Smooth muscle cell (in vitro differentiated cells): ENCODE data around the gene RLN1. TPM values are rescaled to one million over a fixed set of nuclear protein-coding genes. Genes with fewer than 3 reads are reported as not detected.
"Not testable (repeated sequence)": the region's sequence is repeated elsewhere in the genome, so short reads cannot be mapped to it uniquely, and the experiment has no call there.

Source experiments
- DNase-seq: peaks from one replicate; lab custom pipeline; 2025; ENCODE audit not compliant: unreplicated experiment; lab: John Stamatoyannopoulos, UW
- H2AFZ ChIP-seq: fragments of 200-600 bp; sonication (generic); 2 replicates; pipeline ENCODE4 v1.6.0; 2016; ENCODE audit warnings: antibody characterized with exemption, low read depth, mild to moderate bottlenecking
- H3F3A ChIP-seq: fragments of 200-600 bp; sonication (generic); 2 replicates; pipeline ENCODE4 v1.6.0; 2017; ENCODE audit warnings: antibody characterized with exemption, low read depth
- H3K27ac ChIP-seq: fragments of 200-600 bp; sonication (generic); 2 replicates; pipeline ENCODE4 v1.5.1; 2016; ENCODE audit warnings: low read depth, mild to moderate bottlenecking
- H3K27me3 ChIP-seq: fragments of 200-600 bp; sonication (generic); 2 replicates; pipeline ENCODE4 v1.6.1; 2016; ENCODE audit warnings: low read depth, mild to moderate bottlenecking
- H3K36me3 ChIP-seq: fragments of 200-600 bp; sonication (generic); 2 replicates; pipeline ENCODE4 v1.5.1; 2016; ENCODE audit warnings: low read depth
- H3K4me1 ChIP-seq: fragments of 200-600 bp; sonication (generic); 2 replicates; pipeline ENCODE4 v1.5.1; 2016; ENCODE audit warnings: low read depth
- H3K4me2 ChIP-seq: fragments of 200-600 bp; sonication (generic); 2 replicates; pipeline ENCODE4 v1.6.0; 2016; ENCODE audit warnings: mild to moderate bottlenecking
- H3K4me3 ChIP-seq: fragments of 200-600 bp; sonication (generic); 2 replicates; pipeline ENCODE4 v1.5.1; 2016; ENCODE audit warnings: mild to moderate bottlenecking
- H3K79me2 ChIP-seq: fragments of 200-600 bp; sonication (generic); 2 replicates; pipeline ENCODE4 v1.6.0; 2016; ENCODE audit warnings: low read depth, mild to moderate bottlenecking
- H3K9ac ChIP-seq: fragments of 200-600 bp; sonication (generic); 2 replicates; pipeline ENCODE4 v1.6.0; 2016; ENCODE audit warnings: low read depth
- H3K9me3 ChIP-seq: fragments of 200-600 bp; sonication (generic); replicated peaks from 2 replicates; pipeline ENCODE4 v1.5.1; 2016; ENCODE audit warnings: low read depth
- H4K20me1 ChIP-seq: fragments of 200-600 bp; sonication (generic); 2 replicates; pipeline ENCODE4 v1.6.0; 2016; ENCODE audit warnings: low read depth
- CTCF ChIP-seq: fragments of 200-600 bp; sonication (generic); IDR thresholded peaks from 2 replicates; pipeline ENCODE4 v1.5.1; 2017; ENCODE audit warnings: borderline replicate concordance, mild to moderate bottlenecking, antibody characterized with exemption; ENCODE audit not compliant: insufficient read depth, poor library complexity, severe bottlenecking
- WGBS: methylation state at CpG from one replicate; pipeline ENCODE4 v1.1.7; 2016; ENCODE audit warnings: low lambda C conversion rate; 5-methylcytosine and 5-hydroxymethylcytosine counted together
- polyA plus RNA-seq: library from polyadenylated mRNA; unstranded; fragments of >200 nt; fragmentation: Nextera tagmentation; extraction: Ambion mirVana; gene quantifications from 2 replicates; pipeline ENCODE4 v1.2.1, GENCODE V29; 2016
- total RNA-seq: library from RNA; depleted of rRNA; stranded (reverse); fragments of >200 nt; gene quantifications from 2 replicates; pipeline ENCODE4 v1.2.3, GENCODE V29; 2014

RLN1 gene
- total and polyA plus RNA-seq, 2 experiments from 2014 or later = not detected

DNA sequence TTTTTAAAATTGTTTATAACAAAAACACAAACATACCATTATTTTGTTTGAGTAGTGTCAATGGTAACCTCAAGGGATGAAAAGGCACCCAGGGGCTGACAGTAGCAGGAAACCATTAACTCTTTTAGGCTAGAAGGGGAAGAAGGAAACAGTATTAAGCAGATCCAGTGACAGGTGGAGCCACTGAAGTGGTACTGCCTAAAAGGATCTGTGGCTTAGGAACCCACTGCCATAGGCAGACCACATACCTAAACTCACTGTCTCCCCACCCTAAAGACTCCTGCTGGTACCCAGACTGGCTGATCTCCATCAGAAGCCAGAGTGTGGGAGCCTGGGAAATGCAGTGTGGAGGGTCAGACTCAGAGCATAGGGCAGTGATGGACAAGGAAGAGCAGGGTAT is 13.5 kb downstream of the RLN1 start:
- Histone ChIP-seq H3K9ac (no peak overlapping the region), H3K27me3 (no peaks in the 10 kb centered on the region), H3K79me2 (no peaks in the 10 kb centered on the region), H3K4me2 (no peak overlapping the region), H3K4me3 (no peak overlapping the region), H3K36me3 (no peaks in the 10 kb centered on the region), H3K9me3 (no peaks in the 10 kb centered on the region), H3K4me1 (no peaks in the 10 kb centered on the region), H4K20me1 (no peaks in the 10 kb centered on the region), H3F3A (no peaks in the 10 kb centered on the region), H2AFZ (no peak overlapping the region), H3K27ac (no peak overlapping the region)
- DNase-seq = no peak
- TF ChIP-seq CTCF = no peak

- WGBS = 74% methylated on average over 1 of the region's 1 CpG
- DNase-seq, H2AFZ ChIP-seq, H3K79me2 ChIP-seq, H3K27me3 ChIP-seq, H3K9ac ChIP-seq, H3K4me2 ChIP-seq, H3F3A ChIP-seq, H3K4me3 ChIP-seq, H3K4me1 ChIP-seq, H4K20me1 ChIP-seq, H3K9me3 ChIP-seq, H3K36me3 ChIP-seq, H3K27ac ChIP-seq: not testable (repeated sequence)
Measured at GRCh38 chr9:5321601-5322000, 18.1 kb downstream of the RLN1 start.

- Histone ChIP-seq H3K27me3 (no peaks in the 10 kb centered on the region), H2AFZ (no peak overlapping the region), H3K79me2 (no peaks in the 10 kb centered on the region), H3K4me1 (no peaks in the 10 kb centered on the region), H3K9ac (no peak overlapping the region), H3F3A (no peaks in the 10 kb centered on the region), H3K4me2 (no peak overlapping the region), H3K36me3 (no peaks in the 10 kb centered on the region), H3K27ac (no peak overlapping the region), H3K9me3 (no peaks in the 10 kb centered on the region), H3K4me3 (no peak overlapping the region), H4K20me1 (no peaks in the 10 kb centered on the region)
- DNase-seq = no peak
- TF ChIP-seq CTCF = no peak
- 37% methylated on average over 1 of the region's 1 CpG for WGBS
Measured at GRCh38 chr9:5321058-5321457, 18.6 kb downstream of the RLN1 start.

DNA sequence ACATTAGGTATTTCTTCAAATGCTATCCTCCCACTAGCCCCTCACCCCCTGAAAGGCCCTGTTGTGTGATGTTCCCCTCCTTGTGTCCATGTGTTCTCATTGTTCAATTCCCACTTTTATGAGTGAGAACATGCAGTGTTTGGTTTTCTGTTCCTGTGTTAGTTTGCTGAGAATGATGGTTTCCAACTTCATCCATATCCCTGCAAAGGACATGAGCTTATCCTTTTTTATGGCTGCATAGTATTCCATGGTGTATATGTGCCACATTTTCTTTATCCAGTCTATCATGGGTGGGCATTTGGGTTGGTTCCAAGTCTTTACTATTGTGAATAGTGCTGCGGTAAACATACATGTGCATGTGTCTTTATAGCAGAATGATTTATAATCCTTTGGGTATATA is 23.3 kb downstream of the RLN1 start:
- H3K9me3 ChIP-seq, H3K79me2 ChIP-seq, H3K4me2 ChIP-seq, H4K20me1 ChIP-seq, H3K36me3 ChIP-seq, H3K9ac ChIP-seq, H3K4me3 ChIP-seq, H3K27me3 ChIP-seq, DNase-seq, H3K27ac ChIP-seq, H3F3A ChIP-seq, H3K4me1 ChIP-seq, H2AFZ ChIP-seq: not testable (repeated sequence)
- 100% methylated on average over 1 of the region's 1 CpG for WGBS

GRCh38 chr9:5315187-5315923 is 24.3 kb downstream of the RLN1 start:
- Histone ChIP-seq H3K9ac (no peak overlapping the region), H3K27me3 (no peaks in the 10 kb centered on the region), H2AFZ (no peak overlapping the region), H3K79me2 (no peaks in the 10 kb centered on the region), H3K36me3 (no peaks in the 10 kb centered on the region), H3K4me3 (no peak overlapping the region), H4K20me1 (no peaks in the 10 kb centered on the region), H3K4me1 (no peaks in the 10 kb centered on the region), H3K4me2 (no peak overlapping the region), H3K9me3 (peaks cover 7% of the 10 kb centered on the region), H3K27ac (no peak overlapping the region), H3F3A (no peaks in the 10 kb centered on the region)
- no peak for TF ChIP-seq CTCF
- WGBS = 72% methylated on average over 4 of the region's 4 CpGs
- DNase-seq = no peak
